Stomach (tissue), 4 donors: Measurements from ENCODE around the gene DYRK4.

Source experiments
- CTCF ChIP-seq, 7 experiments: fragments of 450-650 bp in 4 of 7; fragments of 200-600 bp in 3 of 7; sonication (generic) in 3 of 7; IDR thresholded peaks; one replicate each; pipeline ENCODE4 v1.5.1; 2016 to 2019; ENCODE audit warnings: antibody characterized with exemption in 7 of 7, control low read depth in 2 of 7, mild to moderate bottlenecking in 1 of 7
- POLR2A ChIP-seq, 4 donors: fragments of 450-650 bp; IDR thresholded peaks; one replicate each; pipeline ENCODE4 v1.6.1; 2016; ENCODE audit warnings: antibody characterized with exemption in 4 of 4, control low read depth in 2 of 4, mild to moderate bottlenecking in 1 of 4, moderate library complexity in 1 of 4

GRCh38 chr12:4564818-4565217 is 2.8 kb downstream of the DYRK4 start:
- no peak for TF ChIP-seq CTCF (IDR thresholded peaks at IDR 0.05)
- TF ChIP-seq POLR2A (IDR thresholded peaks at IDR 0.05), result no peak
